Measurements from ENCODE around the gene HBEGF.
A peak's percentile ranks its signal among the peaks of the same experiment; 100 is the strongest.

Gene HBEGF

GRCh38 chr5:140317859-140318258 is 28.5 kb downstream of the HBEGF start:
- no peak for TF ChIP-seq CTCF (IDR thresholded peaks at IDR 0.05; ENCODE audit: low read depth, low read length)
- DNase-seq (ENCODE audit: extremely low read depth, low read depth): no peak

GRCh38 chr5:140312791-140313189 is 33.6 kb downstream of the HBEGF start:
- DNase-seq (ENCODE audit: extremely low read depth, low read depth): no peak
- no peak for TF ChIP-seq CTCF (IDR thresholded peaks at IDR 0.05; ENCODE audit: low read depth, low read length)

- DNase-seq (ENCODE audit: extremely low read depth, low read depth): peak; percentile 56
- TF ChIP-seq CTCF (IDR thresholded peaks at IDR 0.05; ENCODE audit: low read depth, low read length): no peak
Measured at GRCh38 chr5:140312067-140312790, 34.2 kb downstream of the HBEGF start.

- no peak for TF ChIP-seq CTCF (IDR thresholded peaks at IDR 0.05; ENCODE audit: low read depth, low read length)
- no peak for DNase-seq (ENCODE audit: extremely low read depth, low read depth)
Measured at GRCh38 chr5:140311011-140311467, 35.4 kb downstream of the HBEGF start.

- no peak for DNase-seq (ENCODE audit: extremely low read depth, low read depth)
- no peak for TF ChIP-seq CTCF (IDR thresholded peaks at IDR 0.05; ENCODE audit: low read depth, low read length)
Measured at GRCh38 chr5:140310434-140310833, 36.0 kb downstream of the HBEGF start.

- TF ChIP-seq CTCF (IDR thresholded peaks at IDR 0.05; ENCODE audit: low read depth, low read length): no peak
- DNase-seq (ENCODE audit: extremely low read depth, low read depth): no peak
Measured at GRCh38 chr5:140309706-140310249, 36.6 kb downstream of the HBEGF start.

GRCh38 chr5:140305471-140305870 is 40.9 kb downstream of the HBEGF start:
- DNase-seq (ENCODE audit: extremely low read depth, low read depth): no peak
- no peak for TF ChIP-seq CTCF (IDR thresholded peaks at IDR 0.05; ENCODE audit: low read depth, low read length)

Measured in AG09319 (cell line).